A549 (cell line): ENCODE results near the gene ECE1.

Source experiments
- CEBPB ChIP-seq, 2 experiments: fragments of >200 bp in 1 of 2; sonication (Bioruptor Twin) in 1 of 2; formaldehyde crosslinking in 1 of 2; IDR thresholded peaks; 2 replicates each; pipeline ENCODE4 v1.6.1; 2012 to 2016
- CTCF ChIP-seq: fragments of >200 bp; sonication (Bioruptor Twin); formaldehyde crosslinking; IDR thresholded peaks from 3 replicates; pipeline ENCODE4 v1.5.1; 2016
- HOXA7 ChIP-seq: fragments of 250-450 bp; sonication (Bioruptor Pico); IDR thresholded peaks from 2 replicates; pipeline ENCODE4 v1.5.0; 2020; ENCODE audit warnings: mild to moderate bottlenecking, moderate library complexity
- MAZ ChIP-seq: fragments of 150-350 bp; IDR thresholded peaks from 2 replicates; pipeline ENCODE4 v1.6.1; 2014; ENCODE audit warnings: antibody characterized with exemption, low read depth, low read length, borderline replicate concordance
- MYC ChIP-seq: IDR thresholded peaks from 2 replicates; pipeline ENCODE4 v1.6.1; 2012; ENCODE audit warnings: mild to moderate bottlenecking, inconsistent platforms, low read length, improper control_type of control experiment, borderline replicate concordance
- POLR2A ChIP-seq: IDR thresholded peaks from 2 replicates; pipeline ENCODE4 v1.6.1; 2012; ENCODE audit warnings: mild to moderate bottlenecking, low read length
- RCOR1 ChIP-seq: fragments of 150-350 bp; IDR thresholded peaks from 2 replicates; pipeline ENCODE4 v1.6.1; 2014; ENCODE audit warnings: antibody characterized with exemption, low read length, low read depth
- REST ChIP-seq: fragments of 200-600 bp; sonication (generic); IDR thresholded peaks from 2 replicates; pipeline ENCODE4 v1.6.1; 2016; ENCODE audit warnings: antibody characterized with exemption, mild to moderate bottlenecking, moderate library complexity
- TFCP2L1 ChIP-seq: fragments of 250-450 bp; sonication (Bioruptor Pico); IDR thresholded peaks from 2 replicates; pipeline ENCODE4 v1.5.0; 2021; ENCODE audit warnings: mild to moderate bottlenecking
- TP53 ChIP-seq: fragments of 250-450 bp; sonication (Bioruptor Pico); IDR thresholded peaks from 2 replicates; pipeline ENCODE4 v1.5.0; 2021; ENCODE audit warnings: mild to moderate bottlenecking, moderate library complexity

- TF ChIP-seq RCOR1 = no peak
- TF ChIP-seq CTCF = no peak
- no peak for TF ChIP-seq TP53 (CRISPR knock-in tag)
- no peak for TF ChIP-seq MYC
- TF ChIP-seq MAZ = no peak
- no peak for TF ChIP-seq REST
- no peak for TF ChIP-seq POLR2A
- TF ChIP-seq TFCP2L1 (CRISPR knock-in tag) = no peak
- TF ChIP-seq HOXA7 (CRISPR knock-in tag) = no peak
- TF ChIP-seq CEBPB (IDR thresholded peaks at IDR 0.05) = no peak
Measured at GRCh38 chr1:21256776-21257175, 33.5 kb downstream of the ECE1 start.
